ENCODE results near the gene GJC1. TPM values are rescaled to one million over a fixed set of nuclear protein-coding genes. Genes with fewer than 3 reads are reported as not detected.
A peak's percentile ranks its signal among the peaks of the same experiment; 100 is the strongest.

GJC1 gene
- total and polyA plus RNA-seq, 9 of the 15 experiments (the other 6 are each of a cell fraction or from before 2014, with no cell fraction given): 0.04 to 1.4 (median 0.18) TPM; not detected in 1

DNA sequence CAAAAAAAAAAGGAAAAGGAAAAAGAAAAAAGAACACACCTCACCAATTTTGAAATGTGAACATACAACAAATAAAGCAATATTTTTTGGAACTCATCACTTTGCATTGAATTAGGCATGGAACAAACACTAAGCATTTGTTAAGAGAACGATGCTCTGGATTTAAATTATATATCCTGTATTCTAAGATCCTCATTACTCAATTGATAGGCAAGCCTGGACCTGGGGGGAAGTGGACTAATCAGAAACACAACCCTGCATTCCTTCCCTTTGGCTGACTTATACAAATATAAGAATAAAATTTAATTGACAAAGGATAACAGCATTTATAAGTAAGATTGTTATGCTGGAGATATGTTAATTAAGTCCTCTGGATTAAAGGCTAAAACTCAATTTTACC, 2.2 kb downstream of the GJC1 start:
- in situ Hi-C loops (cut with MboI): no loop called here
- no peaks in the 10 kb centered on the region for H3K36me3 ChIP-seq (ENCODE audit: control insufficient read depth, insufficient read depth, low read length)
- H3K4me1 ChIP-seq (replicated peaks in 1 of 2; ENCODE audit: control insufficient read depth in 2 of 2, insufficient read depth in 2 of 2, low read length in 2 of 2): peaks cover 0 to 15% of the 10 kb centered on the region in 2 experiments; a peak in 4 of 5 replicates
- FAIRE-seq (no peak), DNase-seq (ENCODE audit: extremely low read depth in 1 of 4, low spot score in 3 of 4) (no peak), ATAC-seq (no peak)
- no peak overlapping the region for H2AFZ ChIP-seq (ENCODE audit: low read depth, low read length)
- intact Hi-C loops (cut with micrococcal nuclease): no loop called here
- H3K4me2 ChIP-seq (ENCODE audit: insufficient read depth, low read length): no peak overlapping the region
- H3K27ac ChIP-seq (ENCODE audit: extremely low read depth, low read depth, low read length): no peak overlapping the region
- peaks cover 23 to 45% of the 10 kb centered on the region in 2 experiments for H3K27me3 ChIP-seq (ENCODE audit: control insufficient read depth in 2 of 2, insufficient read depth in 2 of 2, low read length in 2 of 2)
- TF ChIP-seq, protein P1, sequence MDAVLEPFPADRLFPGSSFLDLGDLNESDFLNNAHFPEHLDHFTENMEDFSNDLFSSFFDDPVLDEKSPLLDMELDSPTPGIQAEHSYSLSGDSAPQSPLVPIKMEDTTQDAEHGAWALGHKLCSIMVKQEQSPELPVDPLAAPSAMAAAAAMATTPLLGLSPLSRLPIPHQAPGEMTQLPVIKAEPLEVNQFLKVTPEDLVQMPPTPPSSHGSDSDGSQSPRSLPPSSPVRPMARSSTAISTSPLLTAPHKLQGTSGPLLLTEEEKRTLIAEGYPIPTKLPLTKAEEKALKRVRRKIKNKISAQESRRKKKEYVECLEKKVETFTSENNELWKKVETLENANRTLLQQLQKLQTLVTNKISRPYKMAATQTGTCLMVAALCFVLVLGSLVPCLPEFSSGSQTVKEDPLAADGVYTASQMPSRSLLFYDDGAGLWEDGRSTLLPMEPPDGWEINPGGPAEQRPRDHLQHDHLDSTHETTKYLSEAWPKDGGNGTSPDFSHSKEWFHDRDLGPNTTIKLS (IDR thresholded peaks at IDR 0.05; ENCODE audit: borderline replicate concordance, low read depth): no peak
- TF ChIP-seq, protein P2, sequence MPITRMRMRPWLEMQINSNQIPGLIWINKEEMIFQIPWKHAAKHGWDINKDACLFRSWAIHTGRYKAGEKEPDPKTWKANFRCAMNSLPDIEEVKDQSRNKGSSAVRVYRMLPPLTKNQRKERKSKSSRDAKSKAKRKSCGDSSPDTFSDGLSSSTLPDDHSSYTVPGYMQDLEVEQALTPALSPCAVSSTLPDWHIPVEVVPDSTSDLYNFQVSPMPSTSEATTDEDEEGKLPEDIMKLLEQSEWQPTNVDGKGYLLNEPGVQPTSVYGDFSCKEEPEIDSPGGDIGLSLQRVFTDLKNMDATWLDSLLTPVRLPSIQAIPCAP (CRISPR knock-in tag; IDR thresholded peaks at IDR 0.05; ENCODE audit: borderline replicate concordance): no peak
- peak; percentile 74 for TF ChIP-seq BMI1 (IDR thresholded peaks at IDR 0.05; ENCODE audit: low read length)
- no TSS peak for BruUV-seq (replicated peaks)
- no peaks in the 10 kb centered on the region for H3K79me2 ChIP-seq (ENCODE audit: control insufficient read depth, insufficient read depth, low read length)
- 0 out of 2 replicates have a peak, but pooled peaks cover 4% of the 10 kb centered on the region for H4K20me1 ChIP-seq (replicated peaks; ENCODE audit: control insufficient read depth, insufficient read depth, low read length)
- H3K4me3 ChIP-seq: no peak overlapping the region
- WGBS (ENCODE audit: insufficient coverage, low coverage, missing lambda C conversion rate): 6% methylated on average over 1 of the region's 1 CpG
- ChIA-PET CTCF (ENCODE audit: low intra/inter-chr PET ratio) (no interaction called here), POLR2A (no interaction called here)
- H3K9ac ChIP-seq (ENCODE audit: insufficient read depth in 1 of 2, low read depth in 2 of 2, low read length in 2 of 2): no peak overlapping the region
- H3K9me3 ChIP-seq (replicated peaks; ENCODE audit: control insufficient read depth, insufficient read depth, low read depth, low read length): no peaks in the 10 kb centered on the region
- H3K9me1 ChIP-seq (ENCODE audit: control insufficient read depth, insufficient read depth, low read length): no peaks in the 10 kb centered on the region
